GM12878 (cell line): ENCODE measurements around the gene IQCF2. TPM values are rescaled to one million over a fixed set of nuclear protein-coding genes. Genes with fewer than 3 reads are reported as not detected.
A peak's percentile ranks its signal among the peaks of the same experiment; 100 is the strongest.

Experiments
- ATAC-seq: fragments of 200-7000 bp; cut with Tn5 transposase; 3 replicates; pipeline ENCODE4 v1.9.1; 2020; ENCODE audit warnings: mild to moderate bottlenecking, moderate library complexity
- BruUV-seq: library from RNA; stranded (reverse); fragments of 400-500 nt; replicated peaks from 2 replicates; lab custom pipeline; 2021; lab: Mats Ljungman, UMichigan
- CTCF ChIA-PET: fragments of 300-600 bp; sonication (Branson Sonifier 250); formaldehyde crosslinking; extraction: SDS; loops from one replicate; lab custom pipeline; 2021; ENCODE audit warnings: inconsistent platforms; lab: Yijun Ruan, JAX
- POLR2A ChIA-PET: fragments of 350-600 bp; formaldehyde crosslinking; extraction: SDS; loops from one replicate; lab custom pipeline; 2021; ENCODE audit warnings: inconsistent platforms; lab: Charles Lee
- RAD21 ChIA-PET: fragments of 300-600 bp; sonication (Branson Sonifier 250); formaldehyde crosslinking; loops from one replicate; lab custom pipeline; 2023; ENCODE audit warnings: antibody characterized with exemption; ENCODE audit not compliant: unreplicated experiment; lab: Charles Lee
- SMC1A ChIA-PET: fragments of 300-600 bp; sonication (Branson Sonifier 250); formaldehyde crosslinking; loops from one replicate; lab custom pipeline; 2023; ENCODE audit not compliant: unreplicated experiment, uncharacterized antibody; lab: Charles Lee
- DNase-seq: peaks from one replicate; pipeline ENCODE4 v3.0.0-alpha.2; 2011; ENCODE audit warnings: low read depth, low spot score
- FAIRE-seq: peaks from 3 replicates; lab custom pipeline; 2011; peaks lifted over from hg19 to GRCh38; lab: Jason Lieb, UNC
- H2AFZ ChIP-seq: 2 replicates; pipeline ENCODE4 v1.6.0; 2011; ENCODE audit warnings: low read depth, low read length, control low read depth; ENCODE audit not compliant: control insufficient read depth
- H3K27ac ChIP-seq: 2 replicates; pipeline ENCODE4 v1.5.1; 2011; ENCODE audit warnings: control low read depth; ENCODE audit not compliant: control insufficient read depth, insufficient read depth
- H3K27me3 ChIP-seq, 2 experiments: replicated peaks in 1 of 2; 2 replicates each; pipeline versions ENCODE4 v1.6.0 to v1.6.1; 2011; ENCODE audit warnings: low read length in 1 of 2; ENCODE audit not compliant: control insufficient read depth in 2 of 2, insufficient read depth in 2 of 2
- H3K36me3 ChIP-seq, 2 experiments: 2 replicates each; pipeline ENCODE4 v1.5.1; 2011; ENCODE audit warnings: low read length in 1 of 2; ENCODE audit not compliant: control insufficient read depth in 2 of 2, insufficient read depth in 2 of 2
- H3K4me1 ChIP-seq: 2 replicates; pipeline ENCODE4 v1.6.1; 2011; ENCODE audit warnings: mild to moderate bottlenecking, low read length, moderate library complexity, mixed read lengths; ENCODE audit not compliant: control insufficient read depth, insufficient read depth
- H3K4me2 ChIP-seq: 2 replicates; pipeline ENCODE4 v1.6.0; 2011; ENCODE audit warnings: control low read depth; ENCODE audit not compliant: control insufficient read depth, insufficient read depth
- H3K4me3 ChIP-seq: fragments of 200-600 bp; sonication (generic); 2 replicates; pipeline ENCODE4 v1.5.1; 2016
- H3K79me2 ChIP-seq: 2 replicates; pipeline ENCODE4 v1.6.0; 2011; ENCODE audit warnings: low read length; ENCODE audit not compliant: control insufficient read depth, insufficient read depth
- H3K9ac ChIP-seq: 2 replicates; pipeline ENCODE4 v1.8.0; 2011; ENCODE audit warnings: low read length, control low read depth, mixed read lengths; ENCODE audit not compliant: control insufficient read depth, insufficient read depth
- H3K9me3 ChIP-seq: replicated peaks from 3 replicates; pipeline ENCODE4 v1.5.1; 2011; ENCODE audit warnings: mild to moderate bottlenecking, low read length; ENCODE audit not compliant: control insufficient read depth, insufficient read depth
- H4K20me1 ChIP-seq: 2 replicates; pipeline ENCODE4 v1.6.0; 2011; ENCODE audit not compliant: control insufficient read depth, insufficient read depth
- DPF2 ChIP-seq: fragments of 450-650 bp; IDR thresholded peaks from 2 replicates; pipeline ENCODE4 v1.6.1; 2017; ENCODE audit warnings: mild to moderate bottlenecking
- GATAD2B ChIP-seq: fragments of 450-650 bp; conservative IDR thresholded peaks from 2 replicates; pipeline ENCODE4 v1.6.1; 2017; ENCODE audit warnings: low read depth, mild to moderate bottlenecking, moderate library complexity
- LARP7 ChIP-seq: fragments of 450-650 bp; IDR thresholded peaks from 2 replicates; pipeline ENCODE4 v1.6.1; 2017; ENCODE audit warnings: mild to moderate bottlenecking
- MTA3 ChIP-seq: IDR thresholded peaks from 2 replicates; pipeline ENCODE4 v1.6.1; 2012; ENCODE audit warnings: low read length, inconsistent platforms, borderline replicate concordance
- PRDM15 ChIP-seq: fragments of 450-650 bp; formaldehyde crosslinking; IDR thresholded peaks from 2 replicates; pipeline ENCODE4 v1.4.0; 2020; ENCODE audit warnings: mild to moderate bottlenecking, moderate library complexity
- RAD51 ChIP-seq: fragments of 450-650 bp; IDR thresholded peaks from 2 replicates; pipeline ENCODE4 v1.6.1; 2016; ENCODE audit warnings: moderate library complexity, mild to moderate bottlenecking, inconsistent platforms
- RBBP5 ChIP-seq: fragments of 200-600 bp; sonication (generic); conservative IDR thresholded peaks from 2 replicates; pipeline ENCODE4 v1.6.1; 2016
- SUPT20H ChIP-seq: IDR thresholded peaks from 2 replicates; pipeline ENCODE4 v1.6.1; 2011; ENCODE audit warnings: low read depth, mild to moderate bottlenecking, low read length, moderate library complexity, borderline replicate concordance; ENCODE audit not compliant: control insufficient read depth
- WGBS: methylation state at CpG from one replicate; pipeline ENCODE4 v1.1.6; 2016; ENCODE audit warnings: low lambda C conversion rate; ENCODE audit not compliant: insufficient replicate concordance, insufficient coverage; ENCODE audit errors: missing lambda C conversion rate; 5-methylcytosine and 5-hydroxymethylcytosine counted together
- in situ Hi-C: fragments of 300-500 bp; cut with MboI; formaldehyde crosslinking; loops from 9 replicates; pipeline ENCODE4 v1.14.3; 2018; ENCODE audit warnings: mixed read lengths
- intact Hi-C: fragments of 100-400 bp; cut with micrococcal nuclease; formaldehyde crosslinking; loops from one replicate; pipeline ENCODE4 v1.14.2; 2022; ENCODE audit not compliant: unreplicated experiment
- polyA plus RNA-seq, 11 experiments: library from polyadenylated mRNA; depleted of rRNA in 4 of 11; unstranded in 6 of 11; stranded (reverse) in 5 of 11; fragments of >200 nt; fragmentation: Nextera tagmentation in 4 of 11; fragmentation: Illumina TruSeq in 1 of 11; extraction: Ambion mirVana in 4 of 11; extraction: Trizol in 1 of 11; gene quantifications; 1 replicate in 1 of 11; 2 replicates in 10 of 11; pipeline versions ENCODE4 v1.2.1 to v1.2.3, GENCODE V29; 2011 to 2016; ENCODE audit warnings: inconsistent platforms in 2 of 11, missing spikeins in 2 of 11, low read depth in 1 of 11
- total RNA-seq, 4 experiments: library from RNA; depleted of rRNA in 3 of 4; stranded (reverse); fragments of >200 nt in 3 of 4; fragmentation: Illumina TruSeq in 1 of 4; extraction: Trizol in 1 of 4; gene quantifications; 2 replicates each; pipeline versions ENCODE4 v1.2.1 to v1.2.3, GENCODE V29; 2013 to 2021
- TF ChIP-seq, protein P1 (sequence below): IDR thresholded peaks from 2 replicates; pipeline ENCODE4 v1.6.1; 2012; ENCODE audit warnings: improper control_type of control experiment, low read depth, low read length; ENCODE audit not compliant: insufficient replicate concordance

Gene IQCF2
- total and polyA plus RNA-seq, 10 of the 15 experiments (the other 5 are each of a cell fraction or from before 2014, with no cell fraction given), result not detected

- no peak overlapping the region for H3K9ac ChIP-seq
- H3K4me1 ChIP-seq, result no peaks in the 10 kb centered on the region
- H3K36me3 ChIP-seq, result no peaks in the 10 kb centered on the region
- BruUV-seq, result no TSS peak
- H3K4me2 ChIP-seq, result no peak overlapping the region
- intact Hi-C loops (no loop called here), in situ Hi-C loops (no loop called here)
- no peak overlapping the region for H2AFZ ChIP-seq
- FAIRE-seq (peak; percentile 38), ATAC-seq (no peak), DNase-seq (no peak)
- ChIA-PET RAD21 (no interaction called here), POLR2A (no interaction called here), SMC1A (no interaction called here), CTCF (no interaction called here)
- no peaks in the 10 kb centered on the region for H4K20me1 ChIP-seq
- WGBS, result 27% methylated on average over 4 of the region's 4 CpGs
- no peak overlapping the region for H3K27ac ChIP-seq
- no peak overlapping the region for H3K4me3 ChIP-seq
- no peaks in the 10 kb centered on the region for H3K79me2 ChIP-seq
- TF ChIP-seq LARP7 (no peak), PRDM15 (no peak), RAD51 (no peak), SUPT20H (no peak), MTA3 (no peak), DPF2 (no peak), GATAD2B (no peak), RBBP5 (no peak)
- TF ChIP-seq, protein P1, sequence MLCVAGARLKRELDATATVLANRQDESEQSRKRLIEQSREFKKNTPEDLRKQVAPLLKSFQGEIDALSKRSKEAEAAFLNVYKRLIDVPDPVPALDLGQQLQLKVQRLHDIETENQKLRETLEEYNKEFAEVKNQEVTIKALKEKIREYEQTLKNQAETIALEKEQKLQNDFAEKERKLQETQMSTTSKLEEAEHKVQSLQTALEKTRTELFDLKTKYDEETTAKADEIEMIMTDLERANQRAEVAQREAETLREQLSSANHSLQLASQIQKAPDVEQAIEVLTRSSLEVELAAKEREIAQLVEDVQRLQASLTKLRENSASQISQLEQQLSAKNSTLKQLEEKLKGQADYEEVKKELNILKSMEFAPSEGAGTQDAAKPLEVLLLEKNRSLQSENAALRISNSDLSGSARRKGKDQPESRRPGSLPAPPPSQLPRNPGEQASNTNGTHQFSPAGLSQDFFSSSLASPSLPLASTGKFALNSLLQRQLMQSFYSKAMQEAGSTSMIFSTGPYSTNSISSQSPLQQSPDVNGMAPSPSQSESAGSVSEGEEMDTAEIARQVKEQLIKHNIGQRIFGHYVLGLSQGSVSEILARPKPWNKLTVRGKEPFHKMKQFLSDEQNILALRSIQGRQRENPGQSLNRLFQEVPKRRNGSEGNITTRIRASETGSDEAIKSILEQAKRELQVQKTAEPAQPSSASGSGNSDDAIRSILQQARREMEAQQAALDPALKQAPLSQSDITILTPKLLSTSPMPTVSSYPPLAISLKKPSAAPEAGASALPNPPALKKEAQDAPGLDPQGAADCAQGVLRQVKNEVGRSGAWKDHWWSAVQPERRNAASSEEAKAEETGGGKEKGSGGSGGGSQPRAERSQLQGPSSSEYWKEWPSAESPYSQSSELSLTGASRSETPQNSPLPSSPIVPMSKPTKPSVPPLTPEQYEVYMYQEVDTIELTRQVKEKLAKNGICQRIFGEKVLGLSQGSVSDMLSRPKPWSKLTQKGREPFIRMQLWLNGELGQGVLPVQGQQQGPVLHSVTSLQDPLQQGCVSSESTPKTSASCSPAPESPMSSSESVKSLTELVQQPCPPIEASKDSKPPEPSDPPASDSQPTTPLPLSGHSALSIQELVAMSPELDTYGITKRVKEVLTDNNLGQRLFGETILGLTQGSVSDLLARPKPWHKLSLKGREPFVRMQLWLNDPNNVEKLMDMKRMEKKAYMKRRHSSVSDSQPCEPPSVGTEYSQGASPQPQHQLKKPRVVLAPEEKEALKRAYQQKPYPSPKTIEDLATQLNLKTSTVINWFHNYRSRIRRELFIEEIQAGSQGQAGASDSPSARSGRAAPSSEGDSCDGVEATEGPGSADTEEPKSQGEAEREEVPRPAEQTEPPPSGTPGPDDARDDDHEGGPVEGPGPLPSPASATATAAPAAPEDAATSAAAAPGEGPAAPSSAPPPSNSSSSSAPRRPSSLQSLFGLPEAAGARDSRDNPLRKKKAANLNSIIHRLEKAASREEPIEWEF, result no peak
- peaks cover 3% of the 10 kb centered on the region; the same call in 2 of the 3 replicates for H3K9me3 ChIP-seq
- H3K27me3 ChIP-seq, result no peaks in the 10 kb centered on the region
Observed at GRCh38 chr3:51908026-51908425, 46.6 kb downstream of the IQCF2 start.
